ENCODE data around the gene LCMT2. TPM values are rescaled to one million over a fixed set of nuclear protein-coding genes. Genes with fewer than 3 reads are reported as not detected.
A peak's percentile ranks its signal among the peaks of the same experiment; 100 is the strongest.
"Not testable (repeated sequence)": the region's sequence is repeated elsewhere in the genome, so short reads cannot be mapped to it uniquely, and the experiment has no call there.

The LCMT2 gene
- total RNA-seq, 4 donors from 2014 or later, result 5.8 to 14.1 (median 6.5) TPM

GRCh38 chr15:43294091-43294706, 36.2 kb downstream of the LCMT2 start:
- intact Hi-C loops (cut with DNase I), result no loop called here
- Histone ChIP-seq H3K27me3 (no peaks in the 10 kb centered on the region), H3K36me3 (no peaks in the 10 kb centered on the region), H3K9me3 (no peaks in the 10 kb centered on the region), H3K4me3 (replicated peaks in 1 of 3) (no peak overlapping the region), H3K27ac (no peak overlapping the region), H3K4me1 (peaks cover 0 to 4% of the 10 kb centered on the region in 2 donors)
- WGBS, 2 donors, result 75 to 77% methylated on average over 6 of the region's 6 CpGs
- no peak for DNase-seq
- TF ChIP-seq CTCF (IDR thresholded peaks at IDR 0.05) (no peak), POLR2A (IDR thresholded peaks at IDR 0.05) (no peak)

GRCh38 chr15:43293432-43293831, 36.9 kb downstream of the LCMT2 start:
- H3K27me3 ChIP-seq, result no peaks in the 10 kb centered on the region
- intact Hi-C loops (cut with DNase I), result no loop called here
- DNase-seq, result peak; percentile 12 to 20
- no peak for TF ChIP-seq CTCF (IDR thresholded peaks at IDR 0.05)
- no peak for TF ChIP-seq POLR2A (IDR thresholded peaks at IDR 0.05)
- H3K4me3 ChIP-seq (replicated peaks in 1 of 3), result no peak overlapping the region
- H3K4me1 ChIP-seq, result peaks cover 0 to 4% of the 10 kb centered on the region in 2 donors
- H3K27ac ChIP-seq, result no peak overlapping the region
- 14% methylated on average over 11 of the region's 24 CpGs; no CpG with 5 or more reads in 1 of the 2 donors for WGBS, 2 donors
- no peaks in the 10 kb centered on the region for H3K9me3 ChIP-seq
- no peaks in the 10 kb centered on the region for H3K36me3 ChIP-seq

- TF ChIP-seq CTCF (IDR thresholded peaks at IDR 0.05) (no peak), POLR2A (IDR thresholded peaks at IDR 0.05) (no peak)
- WGBS, 2 donors, result 63 to 74% methylated on average over 12 of the region's 12 CpGs
- no peak overlapping the region for H3K27ac ChIP-seq
- H3K4me3 ChIP-seq (replicated peaks in 1 of 3), result no peak overlapping the region
- intact Hi-C loops (cut with DNase I), result no loop called here
- no peaks in the 10 kb centered on the region for H3K36me3 ChIP-seq
- DNase-seq, result no peak
- H3K9me3 ChIP-seq, result no peaks in the 10 kb centered on the region
- H3K4me1 ChIP-seq, result peaks cover 0 to 4% of the 10 kb centered on the region in 2 donors
- no peaks in the 10 kb centered on the region for H3K27me3 ChIP-seq
Observed at GRCh38 chr15:43292375-43293078, 37.8 kb downstream of the LCMT2 start.

- DNase-seq, result not testable (repeated sequence)
Observed at GRCh38 chr15:43289656-43290055, 40.7 kb downstream of the LCMT2 start.

GRCh38 chr15:43287254-43287653, 43.1 kb downstream of the LCMT2 start:
- Histone ChIP-seq H3K4me3 (replicated peaks in 1 of 3) (no peak overlapping the region), H3K27me3 (no peaks in the 10 kb centered on the region), H3K9me3 (no peaks in the 10 kb centered on the region), H3K36me3 (no peaks in the 10 kb centered on the region), H3K4me1 (no peaks in the 10 kb centered on the region), H3K27ac (no peak overlapping the region)
- 75 to 77% methylated on average over 12 of the region's 15 CpGs for WGBS, 2 donors
- intact Hi-C loops (cut with DNase I), result loop anchor here (5.0 kb wide), 1 partner anchor 60 kb away; no protein-coding TSS in a partner anchor
- no peak for DNase-seq
- TF ChIP-seq CTCF (IDR thresholded peaks at IDR 0.05), result no peak
- TF ChIP-seq POLR2A (IDR thresholded peaks at IDR 0.05), result no peak

More at GRCh38 chr15:43289656-43290055, 40.7 kb downstream of the LCMT2 start:
- not testable (repeated sequence) for H3K36me3 ChIP-seq; H3K27ac ChIP-seq; H3K4me3 ChIP-seq (replicated peaks in 1 of 3); H3K9me3 ChIP-seq; H3K27me3 ChIP-seq; H3K4me1 ChIP-seq
- WGBS, 2 donors, result 95 to 99% methylated on average over 3 of the region's 3 CpGs
- intact Hi-C loops (cut with DNase I), result loop anchor here (5.0 kb wide), 1 partner anchor 62 kb away; no protein-coding TSS in a partner anchor
